ENCODE measurements around the gene ARHGEF28.

DNA sequence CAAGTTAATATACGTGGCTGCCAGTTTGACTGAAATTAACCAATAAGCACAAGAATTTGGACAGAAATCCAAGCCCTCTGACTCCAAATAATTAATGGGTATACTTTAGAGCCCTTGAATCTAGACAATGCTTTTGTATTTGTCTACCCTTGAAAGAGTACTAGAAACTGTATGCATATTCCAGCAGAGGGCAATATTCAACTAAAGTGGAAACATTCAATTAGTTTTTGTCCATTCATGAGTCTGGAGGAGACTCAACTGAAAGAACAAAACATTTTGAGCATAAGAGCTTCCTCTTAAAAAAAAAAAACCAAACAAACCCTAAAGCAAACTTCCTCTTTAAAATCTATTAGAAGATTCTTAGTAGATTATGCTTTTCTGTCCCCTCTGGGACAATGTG, 157.8 kb downstream of the ARHGEF28 start:
- TF ChIP-seq, protein P1, sequence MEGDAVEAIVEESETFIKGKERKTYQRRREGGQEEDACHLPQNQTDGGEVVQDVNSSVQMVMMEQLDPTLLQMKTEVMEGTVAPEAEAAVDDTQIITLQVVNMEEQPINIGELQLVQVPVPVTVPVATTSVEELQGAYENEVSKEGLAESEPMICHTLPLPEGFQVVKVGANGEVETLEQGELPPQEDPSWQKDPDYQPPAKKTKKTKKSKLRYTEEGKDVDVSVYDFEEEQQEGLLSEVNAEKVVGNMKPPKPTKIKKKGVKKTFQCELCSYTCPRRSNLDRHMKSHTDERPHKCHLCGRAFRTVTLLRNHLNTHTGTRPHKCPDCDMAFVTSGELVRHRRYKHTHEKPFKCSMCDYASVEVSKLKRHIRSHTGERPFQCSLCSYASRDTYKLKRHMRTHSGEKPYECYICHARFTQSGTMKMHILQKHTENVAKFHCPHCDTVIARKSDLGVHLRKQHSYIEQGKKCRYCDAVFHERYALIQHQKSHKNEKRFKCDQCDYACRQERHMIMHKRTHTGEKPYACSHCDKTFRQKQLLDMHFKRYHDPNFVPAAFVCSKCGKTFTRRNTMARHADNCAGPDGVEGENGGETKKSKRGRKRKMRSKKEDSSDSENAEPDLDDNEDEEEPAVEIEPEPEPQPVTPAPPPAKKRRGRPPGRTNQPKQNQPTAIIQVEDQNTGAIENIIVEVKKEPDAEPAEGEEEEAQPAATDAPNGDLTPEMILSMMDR (IDR thresholded peaks at IDR 0.05 in 2 of 3, conservative IDR thresholded peaks at IDR 0.05 in 1 of 3; ENCODE audit: control insufficient read depth in 2 of 3, extremely low read depth in 1 of 3, insufficient read depth in 1 of 3, low read depth in 3 of 3, low read length in 3 of 3): peak; percentile 18 to 38 (median 29); a peak in 2 of 6 replicates
- TF ChIP-seq HDAC2 (IDR thresholded peaks at IDR 0.05): no peak
- no peak for TF ChIP-seq NRF1 (conservative IDR thresholded peaks at IDR 0.05; ENCODE audit: low read depth, low read length)
- TF ChIP-seq YBX1 (IDR thresholded peaks at IDR 0.05): no peak
- TF ChIP-seq CBX5 (IDR thresholded peaks at IDR 0.05; ENCODE audit: low read depth): no peak
- no peak for TF ChIP-seq MTA3 (IDR thresholded peaks at IDR 0.05; ENCODE audit: borderline replicate concordance, low read length)
- TF ChIP-seq, protein P2, sequence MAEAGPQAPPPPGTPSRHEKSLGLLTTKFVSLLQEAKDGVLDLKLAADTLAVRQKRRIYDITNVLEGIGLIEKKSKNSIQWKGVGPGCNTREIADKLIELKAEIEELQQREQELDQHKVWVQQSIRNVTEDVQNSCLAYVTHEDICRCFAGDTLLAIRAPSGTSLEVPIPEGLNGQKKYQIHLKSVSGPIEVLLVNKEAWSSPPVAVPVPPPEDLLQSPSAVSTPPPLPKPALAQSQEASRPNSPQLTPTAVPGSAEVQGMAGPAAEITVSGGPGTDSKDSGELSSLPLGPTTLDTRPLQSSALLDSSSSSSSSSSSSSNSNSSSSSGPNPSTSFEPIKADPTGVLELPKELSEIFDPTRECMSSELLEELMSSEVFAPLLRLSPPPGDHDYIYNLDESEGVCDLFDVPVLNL (IDR thresholded peaks at IDR 0.05; ENCODE audit: low read depth, low read length): no peak

Measured in GM12878 (cell line).